GM21786 (cell line): ENCODE data around the gene AP1G2.

Experiments used
- ATAC-seq: cut with Tn5 transposase; IDR thresholded peaks from one replicate; pipeline ENCODE4 v1.9.1; 2021; ENCODE audit not compliant: unreplicated experiment

The AP1G2 gene

DNA sequence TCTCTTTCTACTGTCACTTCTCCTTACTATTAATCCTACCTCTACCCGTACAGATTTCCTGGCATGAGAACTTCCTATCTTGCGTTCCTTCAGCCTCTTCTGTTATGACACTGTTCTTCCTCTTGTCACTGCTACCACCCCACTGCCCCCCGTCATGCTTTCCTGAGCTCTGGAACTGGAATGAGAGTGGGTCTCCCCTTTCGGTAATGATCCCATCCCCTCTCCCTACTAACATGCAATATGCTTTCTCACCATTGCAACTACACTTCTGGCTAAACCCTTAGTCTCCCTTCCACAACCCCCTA lies 4.9 kb upstream of the AP1G2 start:
- ATAC-seq = no peak

DNA sequence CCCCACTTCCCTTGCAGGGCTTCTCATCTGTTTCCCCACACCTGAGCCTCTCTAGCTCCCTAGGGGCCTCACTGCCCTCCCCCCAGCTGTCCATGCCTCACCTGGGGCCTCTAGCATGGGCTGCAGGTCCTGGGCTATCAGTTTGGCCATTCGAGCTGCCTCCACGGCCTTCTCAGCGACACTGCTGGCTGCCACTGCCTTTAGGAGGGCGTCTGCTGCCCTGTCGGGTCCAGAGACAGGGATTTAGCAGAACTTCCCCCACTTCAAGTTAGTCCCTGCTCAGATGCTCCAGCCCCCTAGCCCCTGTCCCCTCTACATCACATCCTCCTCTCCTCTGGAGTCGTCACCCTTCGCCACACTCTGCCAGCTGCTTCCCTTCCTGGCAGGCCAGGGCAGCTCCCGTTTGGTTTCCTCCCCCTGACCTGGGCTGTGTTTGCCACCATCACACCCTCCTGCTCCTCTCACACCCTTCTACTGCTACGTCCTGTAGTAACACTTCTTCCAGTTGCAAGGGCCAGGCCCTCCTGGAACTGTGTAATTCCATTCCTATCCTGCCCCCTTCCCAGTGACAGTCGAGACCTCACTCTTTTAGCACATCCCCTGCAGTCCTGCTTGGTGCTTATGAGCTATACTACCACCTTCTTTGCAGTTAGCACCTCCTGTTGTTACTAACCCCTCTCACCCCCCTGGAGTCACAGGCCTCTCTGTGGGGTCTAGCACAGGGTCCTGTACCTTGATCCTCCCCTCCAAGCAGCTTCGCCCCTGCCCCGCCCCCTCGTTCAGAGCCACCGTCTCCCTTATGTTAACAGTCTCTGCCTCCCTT lies 4.3 kb upstream of the AP1G2 start:
- no peak for ATAC-seq

DNA sequence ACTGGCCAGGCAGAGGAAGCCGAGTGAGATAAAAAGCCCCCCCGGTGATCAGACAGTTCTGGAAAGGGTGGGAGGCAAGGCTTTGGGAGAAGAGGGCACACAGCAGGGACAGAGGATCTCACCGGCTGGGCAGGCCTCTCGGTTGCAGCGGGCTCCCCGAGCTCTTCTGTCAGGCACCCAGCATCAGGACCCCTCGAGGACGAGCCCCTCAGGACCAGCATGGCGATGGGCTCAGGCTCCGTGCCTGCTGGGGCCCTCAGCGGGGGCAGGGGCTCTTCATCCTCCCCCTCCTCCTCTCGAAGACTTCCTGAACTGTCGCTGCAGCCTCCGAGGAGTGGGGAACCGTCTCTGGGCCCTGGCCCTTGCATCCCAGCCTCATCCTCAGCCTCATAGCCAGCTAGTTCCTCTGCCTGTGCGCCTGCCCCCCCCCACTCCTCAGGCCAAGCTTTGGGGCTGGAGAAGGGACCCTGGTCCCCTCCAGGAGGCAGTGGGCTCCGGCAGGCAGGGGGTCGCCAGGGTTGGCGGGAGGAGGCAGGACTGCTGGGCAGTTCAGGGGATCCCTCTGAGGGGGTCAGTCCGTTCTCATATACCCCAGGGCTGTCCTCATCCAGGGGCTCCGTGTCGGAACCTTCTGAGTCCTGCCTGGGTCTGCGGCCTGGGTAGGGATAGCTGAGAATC lies 3.4 kb upstream of the AP1G2 start:
- ATAC-seq = no peak

DNA sequence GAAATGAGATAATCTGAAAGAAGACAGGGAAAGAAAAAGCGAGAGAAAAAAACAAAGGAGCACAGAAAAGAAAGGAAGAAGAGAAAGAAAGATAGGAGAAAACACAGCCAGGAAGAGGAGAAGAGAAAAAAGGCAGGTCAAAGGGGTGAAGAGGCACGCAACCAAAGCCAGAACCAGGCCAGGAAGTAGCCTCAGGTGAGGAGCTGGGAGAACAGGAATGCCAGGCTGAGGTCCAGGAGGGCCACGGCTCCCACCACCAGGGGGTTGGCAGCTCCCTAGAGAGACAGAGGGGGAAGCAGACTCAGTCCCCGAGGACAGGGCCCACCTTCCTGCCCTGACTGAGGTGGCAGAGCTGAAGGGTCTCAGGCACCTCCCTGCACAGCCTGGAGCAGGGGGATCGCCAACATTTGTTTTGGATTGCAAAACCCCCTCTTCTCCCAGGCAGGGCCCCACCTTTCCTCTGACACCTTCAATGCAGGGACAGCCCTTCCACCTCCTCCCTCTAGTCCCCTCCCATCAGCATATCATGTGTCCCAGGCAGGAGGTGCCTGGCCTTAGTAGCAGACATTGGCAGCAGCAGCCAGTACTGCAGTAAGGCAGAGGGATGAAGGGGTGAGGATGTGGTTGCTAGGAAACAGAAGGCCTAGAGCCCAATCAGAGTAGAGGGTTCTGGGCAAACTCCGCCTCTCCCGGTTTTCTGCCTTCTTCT lies 2.0 kb upstream of the AP1G2 start:
- ATAC-seq = no peak

DNA sequence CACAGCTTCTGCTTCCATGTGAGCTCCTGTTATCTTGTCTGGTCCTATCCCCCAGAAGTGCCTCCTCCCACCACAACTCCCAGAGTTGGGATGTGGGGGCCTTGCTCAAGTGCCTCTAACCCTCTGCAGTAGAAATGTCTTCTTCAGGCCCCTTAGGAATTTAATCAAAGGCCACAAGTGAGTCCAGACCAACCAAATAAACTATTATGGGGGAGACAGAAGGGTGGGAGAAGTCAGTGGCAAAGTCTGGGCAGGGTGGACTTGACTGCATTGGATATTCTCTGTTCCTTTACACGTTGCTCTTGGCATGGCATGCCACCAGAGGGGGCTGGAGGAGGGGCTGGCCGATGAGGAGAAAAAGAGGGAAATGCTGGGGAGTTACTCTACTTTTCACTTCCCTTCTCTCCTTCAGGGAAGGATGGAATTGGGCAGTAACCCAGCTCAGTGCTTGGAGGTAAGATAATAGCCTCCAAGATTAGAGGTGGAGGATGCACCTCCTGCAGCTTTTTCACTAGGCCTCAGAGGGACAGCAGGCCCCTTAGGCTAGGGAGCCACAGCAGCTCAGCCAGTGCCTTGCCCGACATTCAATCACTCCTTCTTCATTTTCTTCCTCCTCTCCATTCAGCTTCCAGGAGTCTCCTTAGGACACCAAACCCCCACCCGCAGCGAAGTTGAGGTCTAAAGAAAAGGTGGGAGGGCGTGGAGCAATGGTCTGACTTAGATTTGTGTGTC lies 1.2 kb upstream of the AP1G2 start:
- ATAC-seq = no peak

DNA sequence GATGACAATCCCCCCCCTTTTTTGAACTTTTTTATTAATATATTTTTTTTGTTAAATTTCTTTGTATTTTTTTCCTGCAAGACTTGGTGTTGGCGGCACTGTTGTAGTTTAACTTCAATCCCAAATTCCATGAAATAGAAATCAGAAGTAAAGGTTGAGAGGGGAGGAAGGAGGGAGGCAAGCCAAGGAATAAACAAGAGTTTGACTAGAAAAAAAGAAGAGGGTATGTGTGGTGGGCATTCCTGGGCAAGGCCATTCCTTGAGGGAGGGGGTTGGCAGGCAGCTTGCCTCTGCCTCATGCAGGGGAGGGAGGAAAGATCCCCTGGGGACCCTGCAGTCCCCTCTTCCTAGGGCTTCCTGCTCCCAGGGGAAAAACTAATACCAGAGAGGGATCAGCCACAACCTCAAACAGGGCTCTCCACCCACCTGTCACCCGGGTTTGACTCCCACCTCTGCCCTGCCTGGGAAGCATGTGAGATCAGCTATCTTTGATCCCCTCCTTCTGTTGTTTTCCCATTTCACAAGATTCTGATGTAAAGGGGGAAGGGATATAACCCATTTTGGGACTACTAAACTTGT lies 519 bp upstream of the AP1G2 start:
- ATAC-seq = no peak

DNA sequence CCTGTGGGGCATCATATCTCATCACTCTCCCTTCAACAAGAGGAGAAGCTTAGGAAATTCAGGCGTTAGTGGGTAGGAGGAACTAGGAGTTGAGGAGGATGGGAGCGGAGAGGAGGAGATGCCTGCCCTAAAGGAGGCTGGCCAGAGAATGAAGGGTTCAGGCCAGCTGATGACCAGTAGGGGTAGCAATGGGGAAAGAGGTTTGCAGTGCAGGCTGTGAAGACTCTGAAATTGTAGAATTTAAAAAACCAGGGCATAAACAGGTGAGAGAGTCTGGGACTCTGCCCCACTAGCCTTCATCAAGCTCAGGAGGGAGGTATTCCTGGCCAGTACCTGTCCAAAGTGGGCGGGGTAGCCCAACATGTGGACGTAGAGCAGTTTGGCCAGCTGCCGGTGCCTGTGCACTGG lies 809 bp downstream of the AP1G2 start:
- ATAC-seq = peak; percentile 3

DNA sequence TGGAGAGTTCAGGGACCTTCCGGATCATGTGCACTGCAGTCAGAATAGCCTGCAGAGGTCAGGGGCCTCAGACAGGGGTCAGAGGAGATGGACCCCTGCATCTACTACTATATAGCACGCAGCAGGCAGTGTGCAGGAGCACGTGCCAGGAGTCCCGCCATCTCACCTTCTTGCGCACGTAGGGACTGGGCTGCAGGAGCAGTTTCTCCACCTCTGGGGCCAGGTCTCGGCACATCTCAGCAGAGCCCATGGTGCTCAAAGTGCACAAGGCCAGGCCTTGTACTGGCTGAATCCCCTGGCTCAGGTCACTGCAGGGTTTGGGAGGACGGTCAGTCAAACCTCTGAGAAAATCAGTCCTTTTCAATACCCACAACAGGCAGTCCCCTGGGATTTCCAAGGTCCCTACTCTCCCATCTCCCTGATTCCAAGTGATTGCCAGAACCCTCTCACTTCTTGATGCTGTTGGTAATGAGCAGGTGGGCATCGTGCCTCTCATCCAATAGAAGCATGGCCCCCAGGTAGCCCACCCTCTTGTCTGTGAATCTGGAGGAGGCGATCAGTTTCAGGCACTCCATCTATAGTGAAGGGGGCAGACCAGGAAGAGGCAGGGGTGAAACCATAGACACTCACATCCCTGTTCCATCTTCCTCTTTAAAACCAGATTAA lies 1.3 kb downstream of the AP1G2 start:
- ATAC-seq = no peak

DNA sequence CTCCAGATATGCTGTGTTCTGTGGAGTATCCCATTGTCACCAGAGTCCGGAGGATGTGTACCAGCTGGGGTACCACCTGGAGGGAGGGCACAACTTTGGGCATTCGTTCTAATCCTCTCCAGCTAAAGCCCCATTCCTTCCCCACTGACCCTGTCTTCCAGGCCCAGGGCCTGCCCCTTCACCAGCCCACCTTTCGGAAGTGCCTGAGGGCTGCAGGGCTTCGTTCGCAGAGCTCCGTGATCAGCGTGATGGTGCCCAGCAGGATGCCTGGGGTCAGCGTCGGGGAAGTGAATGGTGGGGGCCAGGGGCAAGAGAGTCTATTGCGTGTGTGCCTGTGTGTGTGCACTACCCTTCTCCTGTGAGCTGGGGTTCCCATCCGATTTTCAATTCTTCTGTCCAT lies 2.0 kb downstream of the AP1G2 start:
- no peak for ATAC-seq

DNA sequence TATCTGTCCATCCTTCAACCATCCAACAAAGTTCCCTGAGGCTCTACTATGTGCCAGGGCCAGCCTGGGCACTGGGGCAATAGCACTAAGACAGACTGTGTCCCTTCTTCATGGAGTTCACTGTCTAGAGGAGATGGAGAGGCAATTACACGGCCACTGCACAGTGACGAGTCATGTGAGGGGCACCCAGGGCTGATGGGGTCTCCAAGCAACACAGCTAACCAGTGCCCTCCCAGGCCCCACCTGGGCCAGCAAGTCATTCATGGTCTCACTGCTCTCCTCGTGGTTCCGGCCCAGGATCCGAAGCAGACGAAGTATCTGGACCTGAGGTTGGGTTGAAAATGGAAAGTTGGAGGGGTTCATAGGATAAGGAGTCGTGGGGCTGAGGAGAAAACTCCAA lies 2.7 kb downstream of the AP1G2 start:
- ATAC-seq = no peak

DNA sequence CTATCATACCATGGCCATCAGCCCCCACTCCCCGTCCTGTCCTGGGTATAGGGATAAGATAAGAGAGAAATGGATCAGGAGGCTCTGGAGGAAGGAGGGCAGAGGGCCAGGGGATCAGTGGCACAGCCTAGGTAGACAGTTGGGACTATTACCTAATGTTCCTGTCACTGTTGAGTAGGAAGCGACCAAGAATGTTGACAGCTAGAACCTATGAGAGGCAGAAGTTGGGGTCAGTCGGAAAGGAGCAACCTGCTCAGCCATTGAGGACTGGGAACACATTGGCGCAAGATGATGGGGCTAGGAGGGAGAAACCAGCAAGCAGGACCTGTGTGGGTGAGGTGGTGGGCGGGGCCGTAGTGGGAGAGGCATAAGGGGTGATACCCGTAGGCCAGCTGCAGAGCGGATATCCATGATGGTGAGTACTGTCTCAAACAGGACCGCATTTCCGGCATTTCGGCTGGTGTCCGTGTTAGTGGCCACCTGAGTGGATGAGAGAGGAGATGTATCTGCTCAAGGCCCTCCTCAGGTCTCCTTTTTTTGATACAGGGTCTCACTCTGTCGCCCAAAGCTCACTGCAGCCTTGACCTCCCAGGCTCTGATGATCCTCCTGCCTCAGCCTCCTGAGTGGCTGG lies 3.3 kb downstream of the AP1G2 start:
- no peak for ATAC-seq

DNA sequence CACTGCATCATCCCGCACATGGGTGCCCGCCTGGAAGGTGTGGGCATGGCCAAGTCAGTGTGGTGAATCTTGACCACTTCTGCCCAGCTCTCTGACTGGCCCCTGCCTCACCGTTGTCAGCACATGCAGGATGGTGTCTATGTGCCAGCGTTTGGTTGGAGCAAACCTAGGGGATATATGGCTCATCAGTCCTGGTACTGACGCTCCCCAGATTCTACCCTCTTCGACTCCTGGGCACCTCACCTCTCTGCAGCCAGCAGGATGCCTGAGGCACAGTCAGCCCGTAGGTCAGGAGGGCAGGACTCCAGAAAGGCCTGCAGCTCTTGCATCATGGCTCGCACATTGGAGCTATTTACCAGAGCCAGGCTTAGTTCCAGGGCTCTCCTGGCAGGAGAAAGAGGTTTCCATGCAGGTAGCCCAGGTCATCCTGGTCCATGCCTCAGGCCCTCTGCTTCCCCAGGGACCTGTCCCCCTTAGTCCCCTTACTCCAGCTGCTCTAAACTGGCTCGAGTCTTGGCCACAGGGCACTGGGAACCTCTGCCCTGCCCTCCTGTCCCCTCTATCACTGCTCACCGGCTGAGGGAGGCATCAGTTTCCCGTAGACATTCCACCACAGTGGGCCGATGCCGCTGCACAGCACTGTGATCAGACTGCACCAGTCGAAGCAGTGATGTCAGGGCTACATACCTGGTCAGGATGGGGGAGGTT lies 4.0 kb downstream of the AP1G2 start:
- ATAC-seq = no peak

DNA sequence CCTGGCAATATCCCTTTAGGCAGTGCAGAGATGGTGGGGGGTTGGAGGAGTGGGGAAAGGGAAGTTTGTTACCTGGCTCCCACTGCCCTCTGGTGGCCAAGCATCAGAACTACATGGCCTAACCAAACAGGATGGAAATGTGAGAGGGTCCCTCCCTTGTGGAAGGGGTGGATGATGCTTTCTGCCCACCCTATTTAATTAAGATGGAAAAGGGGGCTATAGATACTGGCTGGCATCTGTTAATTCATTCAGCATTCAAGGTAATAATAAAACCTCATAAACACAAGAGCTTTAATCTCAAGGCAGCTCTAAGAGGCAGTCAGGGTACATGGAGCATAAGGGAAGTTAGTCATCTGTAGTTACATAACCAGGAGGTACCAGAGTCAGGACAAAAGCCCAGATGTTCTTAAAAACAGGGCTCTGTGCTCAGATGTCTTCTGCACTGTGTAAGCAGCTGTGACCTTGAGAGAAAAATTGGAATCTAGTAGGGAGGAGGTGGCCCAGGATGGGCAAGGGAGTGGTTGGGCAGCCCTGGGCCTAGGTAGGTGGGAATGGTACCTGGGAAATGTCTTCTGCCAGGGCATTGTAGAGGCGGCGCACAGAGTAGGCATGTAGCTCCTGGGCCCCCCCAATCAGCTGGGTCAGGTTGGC lies 4.6 kb downstream of the AP1G2 start:
- no peak for ATAC-seq

DNA sequence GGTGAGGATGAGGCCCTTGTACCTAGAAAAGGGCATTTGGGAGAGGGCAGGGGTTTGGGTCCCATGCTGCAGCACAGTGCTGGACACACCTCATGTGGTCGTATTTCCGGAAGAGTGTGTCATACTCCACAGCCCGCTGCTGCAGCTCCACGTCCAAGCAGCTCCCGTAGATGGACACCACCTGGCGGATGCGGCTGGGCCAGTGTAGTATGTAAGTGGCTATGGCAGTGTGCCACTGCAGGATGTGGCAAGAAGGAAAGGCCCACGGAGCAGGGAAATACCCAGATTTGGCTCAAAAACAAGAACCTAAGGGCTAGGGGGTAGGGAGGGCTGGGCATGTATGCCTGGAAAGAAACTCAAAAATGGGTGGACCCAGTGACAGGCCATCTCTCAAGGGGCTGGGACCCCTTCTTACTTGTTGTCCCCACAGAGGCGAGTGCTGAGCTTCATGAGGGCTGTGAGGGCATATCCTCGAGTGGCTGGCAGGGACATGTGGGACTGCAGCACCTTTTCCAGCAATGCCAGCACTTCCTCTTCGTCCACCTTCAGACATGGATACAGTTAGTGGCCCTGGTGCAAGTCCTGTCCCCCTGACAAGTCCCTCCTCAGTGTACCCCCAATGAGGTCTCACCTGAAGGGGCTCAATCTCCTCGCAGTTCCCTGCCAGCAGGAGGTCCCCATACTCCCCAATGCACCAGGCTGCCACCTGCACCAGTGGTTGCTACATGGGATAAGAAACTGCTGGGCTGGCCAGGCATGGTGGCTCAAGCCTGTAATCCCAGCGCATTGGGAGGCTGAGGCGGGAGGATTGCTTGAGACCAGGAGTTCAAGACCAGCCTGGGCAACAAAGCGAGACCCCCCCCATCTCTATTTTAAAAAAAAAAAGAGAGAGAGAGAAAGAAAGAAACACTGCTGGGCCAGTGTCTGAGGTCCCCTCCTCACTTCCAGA lies 5.4 kb downstream of the AP1G2 start:
- ATAC-seq = no peak

DNA sequence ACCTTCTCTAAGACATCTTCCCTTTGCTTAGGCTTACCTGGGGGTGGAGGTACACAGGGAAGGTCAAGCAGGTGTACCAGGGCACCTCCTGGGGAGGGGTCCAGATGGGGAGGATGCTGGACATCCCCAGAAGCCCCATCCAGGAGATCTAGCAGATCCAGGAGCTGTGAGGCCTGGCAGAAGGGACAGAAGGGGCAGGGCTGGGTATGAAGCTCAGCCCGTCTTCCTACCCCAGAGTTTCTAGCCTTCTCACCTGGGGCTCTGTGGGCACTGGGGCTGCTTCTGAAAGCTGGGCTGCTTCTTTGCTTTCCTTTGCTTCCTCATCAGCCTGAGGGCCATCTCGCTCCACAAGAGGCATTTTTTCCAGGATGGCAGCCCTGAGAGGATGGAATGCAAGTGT lies 6.3 kb downstream of the AP1G2 start:
- no peak for ATAC-seq

DNA sequence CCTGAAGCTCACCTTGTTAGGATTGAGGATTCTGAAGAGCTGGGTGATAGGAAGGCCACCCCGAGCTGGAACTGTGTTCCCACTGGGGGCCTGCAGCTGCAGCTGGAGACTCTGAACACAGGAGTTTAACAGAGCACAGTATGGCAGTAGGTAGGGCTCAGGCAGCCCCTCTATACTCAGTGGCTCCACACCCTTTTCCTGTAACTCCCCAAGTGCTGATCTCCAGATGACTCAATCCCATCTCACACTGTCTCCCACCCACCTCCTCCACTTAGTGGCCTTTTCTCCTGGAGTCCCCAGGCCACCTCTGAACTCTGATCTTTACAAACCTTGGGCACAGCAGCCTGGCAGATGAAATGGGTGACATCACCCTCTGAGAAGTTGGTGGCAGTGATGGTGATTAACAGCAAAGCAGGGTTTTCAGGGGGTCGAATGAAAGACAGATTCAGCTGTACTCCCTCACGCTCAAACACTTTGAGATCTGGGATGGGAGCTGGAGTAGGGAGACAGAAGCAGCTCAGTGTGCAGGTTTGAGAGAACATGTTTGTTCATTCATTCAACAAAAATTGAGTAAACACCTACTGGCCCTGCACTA lies 7.6 kb downstream of the AP1G2 start:
- no peak for ATAC-seq
